ENCODE results near the gene TLX1. TPM values are rescaled to one million over a fixed set of nuclear protein-coding genes. Genes with fewer than 3 reads are reported as not detected.

The TLX1 gene
- not detected in 2 replicates for total RNA-seq (2021)
- Bru-seq, nascent RNA, result not detected
- not detected for BruChase-seq, experiment 1, labeled RNA remaining after a 2-hour chase
- BruChase-seq, experiment 2, labeled RNA remaining after a 6-hour chase, result not detected
- long read RNA-seq, result 0 reads

DNA sequence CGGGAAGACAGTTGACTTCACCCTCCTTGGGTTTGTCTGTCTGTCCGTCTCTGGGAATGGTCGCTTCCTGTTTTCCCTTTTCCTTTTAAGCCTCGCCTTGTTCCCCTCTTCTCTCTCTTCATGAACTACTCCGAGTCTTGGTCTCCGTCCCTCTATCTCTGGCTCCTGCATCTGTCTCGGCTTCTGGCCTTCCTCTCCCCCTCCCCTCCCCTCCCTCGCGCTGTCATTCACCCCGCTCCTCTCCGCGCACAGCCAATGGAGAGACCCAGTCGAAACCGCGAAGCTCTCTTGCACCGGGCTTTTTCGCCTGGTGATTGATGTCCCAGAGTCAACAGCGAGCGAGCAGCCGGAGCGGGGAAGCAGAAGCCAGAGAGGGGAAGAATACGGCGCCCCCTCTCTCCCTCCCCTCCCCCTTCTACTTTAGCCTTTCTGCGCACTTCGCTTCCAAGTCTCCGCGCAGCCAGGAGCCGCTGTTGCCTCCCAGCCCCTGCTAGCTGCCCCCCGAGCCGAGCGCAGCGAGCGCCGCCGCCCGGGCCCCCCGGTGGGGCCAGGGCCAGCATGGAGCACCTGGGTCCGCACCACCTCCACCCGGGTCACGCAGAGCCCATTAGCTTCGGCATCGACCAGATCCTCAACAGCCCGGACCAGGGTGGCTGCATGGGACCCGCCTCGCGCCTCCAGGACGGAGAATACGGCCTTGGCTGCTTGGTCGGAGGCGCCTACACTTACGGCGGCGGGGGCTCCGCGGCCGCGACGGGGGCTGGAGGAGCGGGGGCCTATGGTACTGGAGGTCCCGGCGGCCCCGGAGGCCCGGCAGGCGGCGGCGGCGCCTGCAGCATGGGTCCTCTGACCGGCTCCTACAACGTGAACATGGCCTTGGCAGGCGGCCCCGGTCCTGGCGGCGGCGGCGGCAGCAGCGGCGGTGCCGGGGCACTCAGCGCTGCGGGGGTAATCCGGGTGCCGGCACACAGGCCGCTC, at the start of gene TLX1:
Gene TLX1, plus strand, starts transcription at position 317 of the 978 bp plus-strand sequence. Its CDS starts 242 bp downstream, at position 559.
- peaks cover 35% of the 10 kb centered on the region for H3K27me3 ChIP-seq (ENCODE audit: insufficient read depth, low read depth)
- no peaks in the 10 kb centered on the region for H3F3A ChIP-seq (ENCODE audit: insufficient read depth, low read depth)
- H3K79me2 ChIP-seq (ENCODE audit: low read depth), result no peaks in the 10 kb centered on the region
- no peak within 1 kb of the TSS for H2AFZ ChIP-seq
- no peaks in the 10 kb centered on the region for H4K20me1 ChIP-seq (ENCODE audit: insufficient read depth)
- no peak within 1 kb of the TSS for H3K27ac ChIP-seq
- H3K4me2 ChIP-seq, result no peak within 1 kb of the TSS
- intact Hi-C loops (cut with micrococcal nuclease; ENCODE audit: unreplicated experiment), result no loop called here
- DNase-seq, result no peak
- BruUV-seq (replicated peaks), result no TSS peak
- H3K4me1 ChIP-seq (replicated peaks; ENCODE audit: insufficient read depth), result no peaks in the 10 kb centered on the region
- H3K36me3 ChIP-seq (ENCODE audit: low read depth), result no peaks in the 10 kb centered on the region
- POLR2A ChIA-PET (ENCODE audit: unreplicated experiment), result no interaction called here
- H3K4me3 ChIP-seq, result no peak within 1 kb of the TSS
- H3K9me2 ChIP-seq (ENCODE audit: insufficient read depth), result no peaks in the 10 kb centered on the region
- no peaks in the 10 kb centered on the region for H3K9me3 ChIP-seq (ENCODE audit: insufficient read depth, low read depth)
- CTCF ChIA-PET, result no interaction called here
- TF ChIP-seq, protein P1, sequence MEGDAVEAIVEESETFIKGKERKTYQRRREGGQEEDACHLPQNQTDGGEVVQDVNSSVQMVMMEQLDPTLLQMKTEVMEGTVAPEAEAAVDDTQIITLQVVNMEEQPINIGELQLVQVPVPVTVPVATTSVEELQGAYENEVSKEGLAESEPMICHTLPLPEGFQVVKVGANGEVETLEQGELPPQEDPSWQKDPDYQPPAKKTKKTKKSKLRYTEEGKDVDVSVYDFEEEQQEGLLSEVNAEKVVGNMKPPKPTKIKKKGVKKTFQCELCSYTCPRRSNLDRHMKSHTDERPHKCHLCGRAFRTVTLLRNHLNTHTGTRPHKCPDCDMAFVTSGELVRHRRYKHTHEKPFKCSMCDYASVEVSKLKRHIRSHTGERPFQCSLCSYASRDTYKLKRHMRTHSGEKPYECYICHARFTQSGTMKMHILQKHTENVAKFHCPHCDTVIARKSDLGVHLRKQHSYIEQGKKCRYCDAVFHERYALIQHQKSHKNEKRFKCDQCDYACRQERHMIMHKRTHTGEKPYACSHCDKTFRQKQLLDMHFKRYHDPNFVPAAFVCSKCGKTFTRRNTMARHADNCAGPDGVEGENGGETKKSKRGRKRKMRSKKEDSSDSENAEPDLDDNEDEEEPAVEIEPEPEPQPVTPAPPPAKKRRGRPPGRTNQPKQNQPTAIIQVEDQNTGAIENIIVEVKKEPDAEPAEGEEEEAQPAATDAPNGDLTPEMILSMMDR (conservative IDR thresholded peaks at IDR 0.05), result no peak
- TF ChIP-seq EZH2 (IDR thresholded peaks at IDR 0.05; ENCODE audit: low read depth), result no peak

DNA sequence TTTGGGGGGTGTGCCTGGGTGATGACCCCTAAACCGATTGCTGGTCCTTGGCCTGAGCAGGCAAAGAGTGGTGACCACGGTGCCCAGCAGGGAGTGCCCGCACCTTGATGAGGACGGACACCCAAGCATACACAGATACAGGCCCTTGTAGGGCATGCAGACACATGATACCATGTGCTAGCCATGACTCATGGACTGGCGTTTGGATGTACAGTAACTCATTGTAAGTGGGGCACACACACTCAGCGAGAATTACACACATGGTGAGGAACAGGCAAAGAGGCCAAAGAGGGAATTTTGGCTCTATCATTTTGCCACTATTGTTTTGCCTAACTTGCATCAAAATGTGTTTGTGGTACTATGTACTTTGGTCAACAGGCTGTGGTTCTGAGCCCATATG, 45.3 kb upstream of the TLX1 start:
- peaks cover 37% of the 10 kb centered on the region for H3K27me3 ChIP-seq (ENCODE audit: insufficient read depth, low read depth)
- intact Hi-C loops (cut with micrococcal nuclease; ENCODE audit: unreplicated experiment), result no loop called here
- BruUV-seq (replicated peaks), result no TSS peak
- no peaks in the 10 kb centered on the region for H3K79me2 ChIP-seq (ENCODE audit: low read depth)
- no peak overlapping the region for H3K4me3 ChIP-seq
- H3K27ac ChIP-seq, result no peak overlapping the region
- TF ChIP-seq EZH2 (IDR thresholded peaks at IDR 0.05; ENCODE audit: low read depth), result no peak
- no peak overlapping the region for H3K4me2 ChIP-seq
- 0 out of 2 replicates have a peak, but pooled peaks cover 7% of the 10 kb centered on the region for H3K4me1 ChIP-seq (replicated peaks; ENCODE audit: insufficient read depth)
- ChIA-PET POLR2A (ENCODE audit: unreplicated experiment) (no interaction called here), CTCF (no interaction called here)
- no peaks in the 10 kb centered on the region for H4K20me1 ChIP-seq (ENCODE audit: insufficient read depth)
- no peaks in the 10 kb centered on the region for H3K9me2 ChIP-seq (ENCODE audit: insufficient read depth)
- no peaks in the 10 kb centered on the region for H3F3A ChIP-seq (ENCODE audit: insufficient read depth, low read depth)
- no peak for DNase-seq
- no peaks in the 10 kb centered on the region for H3K9me3 ChIP-seq (ENCODE audit: insufficient read depth, low read depth)
- H2AFZ ChIP-seq, result no peak overlapping the region
- no peaks in the 10 kb centered on the region for H3K36me3 ChIP-seq (ENCODE audit: low read depth)

DNA sequence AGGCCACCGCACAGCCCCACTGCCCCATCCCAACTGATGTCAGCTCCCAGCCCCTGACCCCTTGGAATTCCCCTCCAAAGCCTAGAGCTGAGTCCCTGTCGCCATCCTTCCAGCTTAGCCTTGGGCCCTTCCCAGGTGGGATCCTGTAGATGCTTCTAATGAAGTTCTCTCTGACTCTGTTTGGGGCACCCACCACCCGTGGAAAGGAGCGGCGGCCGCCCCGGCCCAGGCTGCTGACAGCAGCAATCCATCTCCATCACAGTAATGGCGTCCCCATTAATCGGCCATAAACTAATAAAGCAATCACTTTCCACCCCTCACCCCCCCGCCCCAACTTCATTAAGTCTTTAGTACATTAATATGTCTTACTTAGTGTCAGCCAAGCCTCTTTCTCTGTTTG, 43.7 kb upstream of the TLX1 start:
- Histone ChIP-seq H3K4me3 (no peak overlapping the region), H3K9me3 (ENCODE audit: insufficient read depth, low read depth) (no peaks in the 10 kb centered on the region), H3K4me2 (no peak overlapping the region), H3K27ac (no peak overlapping the region), H3K27me3 (ENCODE audit: insufficient read depth, low read depth) (peaks cover 29% of the 10 kb centered on the region), H3K36me3 (ENCODE audit: low read depth) (no peaks in the 10 kb centered on the region), H2AFZ (no peak overlapping the region), H3K4me1 (replicated peaks; ENCODE audit: insufficient read depth) (0 out of 2 replicates have a peak, but pooled peaks cover 7% of the 10 kb centered on the region), H3K9me2 (ENCODE audit: insufficient read depth) (no peaks in the 10 kb centered on the region), H3F3A (ENCODE audit: insufficient read depth, low read depth) (no peaks in the 10 kb centered on the region), H3K79me2 (ENCODE audit: low read depth) (no peaks in the 10 kb centered on the region), H4K20me1 (ENCODE audit: insufficient read depth) (no peaks in the 10 kb centered on the region)
- no peak for DNase-seq
- TF ChIP-seq EZH2 (IDR thresholded peaks at IDR 0.05; ENCODE audit: low read depth), result no peak
- TF ChIP-seq, protein P1 (conservative IDR thresholded peaks at IDR 0.05), result no peak
- CTCF ChIA-PET, result no interaction called here
- BruUV-seq (replicated peaks), result no TSS peak
- intact Hi-C loops (cut with micrococcal nuclease; ENCODE audit: unreplicated experiment), result no loop called here
- POLR2A ChIA-PET (ENCODE audit: unreplicated experiment), result no interaction called here
